Measurements from ENCODE around the gene RNF123. TPM values are rescaled to one million over a fixed set of nuclear protein-coding genes. Genes with fewer than 3 reads are reported as not detected.
"Not testable (repeated sequence)": the region's sequence is repeated elsewhere in the genome, so short reads cannot be mapped to it uniquely, and the experiment has no call there.

RNF123 gene
- total RNA-seq, 1 experiment from 2014 or later = 71.9 TPM

GRCh38 chr3:49695350-49696015 lies 6.1 kb downstream of the RNF123 start:
- CTCF ChIA-PET; H3K36me3 ChIP-seq (ENCODE audit: control insufficient read depth in 1 of 2, insufficient read depth in 2 of 2, low read length in 2 of 2); H3K9me2 ChIP-seq (ENCODE audit: insufficient read depth); H3K4me3 ChIP-seq (replicated peaks in 1 of 2; ENCODE audit: low read depth in 1 of 2, low read length in 2 of 2); H3K4me1 ChIP-seq (ENCODE audit: control insufficient read depth in 1 of 2, insufficient read depth in 2 of 2, low read length in 2 of 2); H3K79me2 ChIP-seq (ENCODE audit: insufficient read depth, low read length); BruUV-seq (replicated peaks); H2AFZ ChIP-seq (ENCODE audit: low read depth, low read length, poor library complexity, severe bottlenecking); POLR2A ChIA-PET; ATAC-seq; H3K9me3 ChIP-seq (ENCODE audit: control insufficient read depth in 1 of 2, insufficient read depth in 1 of 2, low read depth in 1 of 2, low read length in 2 of 2); H3K4me2 ChIP-seq (ENCODE audit: low read length); DNase-seq (ENCODE audit: low read depth, low spot score); H3K27me3 ChIP-seq (ENCODE audit: insufficient read depth, low read length); H3K27ac ChIP-seq (ENCODE audit: low read depth, low read length); intact Hi-C loops (cut with micrococcal nuclease); RAD21 ChIA-PET (ENCODE audit: low non-redundant PET in 1 of 2, low total read pairs in 2 of 2, uncharacterized antibody in 2 of 2, unreplicated experiment in 2 of 2); H4K20me1 ChIP-seq (ENCODE audit: insufficient read depth); H3K9ac ChIP-seq (ENCODE audit: low read length): not testable (repeated sequence)

- Histone ChIP-seq H3K9me2 (ENCODE audit: insufficient read depth) (no peaks in the 10 kb centered on the region), H3K9me3 (ENCODE audit: control insufficient read depth in 1 of 2, insufficient read depth in 1 of 2, low read depth in 1 of 2, low read length in 2 of 2) (no peaks in the 10 kb centered on the region), H3K36me3 (ENCODE audit: control insufficient read depth in 1 of 2, insufficient read depth in 2 of 2, low read length in 2 of 2) (peaks cover 0 to 7% of the 10 kb centered on the region in 2 experiments; a peak in 1 of 4 replicates), H3K9ac (ENCODE audit: low read length) (no peak overlapping the region), H4K20me1 (ENCODE audit: insufficient read depth) (no peaks in the 10 kb centered on the region), H3K4me3 (replicated peaks in 1 of 2; ENCODE audit: low read depth in 1 of 2, low read length in 2 of 2) (no peak overlapping the region), H3K27ac (ENCODE audit: low read depth, low read length) (no peak overlapping the region), H3K4me2 (ENCODE audit: low read length) (no peak overlapping the region), H2AFZ (ENCODE audit: low read depth, low read length, poor library complexity, severe bottlenecking) (no peak overlapping the region), H3K27me3 (ENCODE audit: insufficient read depth, low read length) (no peaks in the 10 kb centered on the region), H3K4me1 (ENCODE audit: control insufficient read depth in 1 of 2, insufficient read depth in 2 of 2, low read length in 2 of 2) (no peaks in the 10 kb centered on the region), H3K79me2 (ENCODE audit: insufficient read depth, low read length) (peaks cover 2% of the 10 kb centered on the region; the same call in 1 of the 2 replicates)
- DNase-seq (ENCODE audit: low read depth, low spot score) (no peak), ATAC-seq (no peak)
- no TSS peak for BruUV-seq (replicated peaks)
- intact Hi-C loops (cut with micrococcal nuclease) = no loop called here
- RAD21 ChIA-PET (ENCODE audit: low non-redundant PET in 1 of 2, low total read pairs in 2 of 2, uncharacterized antibody in 2 of 2, unreplicated experiment in 2 of 2) = no interaction called here
- CTCF ChIA-PET = interaction anchor here (2.8 kb wide), 1 partner anchor 160 kb away, joined by 25 read pairs; no protein-coding TSS in a partner anchor
- POLR2A ChIA-PET = no interaction called here
- TF ChIP-seq YY1 (IDR thresholded peaks at IDR 0.05; ENCODE audit: extremely low read depth, insufficient replicate concordance, low read depth, low read length) (no peak), ZBTB33 (IDR thresholded peaks at IDR 0.05; ENCODE audit: extremely low read depth, insufficient replicate concordance, low read length) (no peak), EZH2phosphoT487 (IDR thresholded peaks at IDR 0.05; ENCODE audit: borderline replicate concordance) (no peak), ZNF274 (IDR thresholded peaks at IDR 0.05; ENCODE audit: low read depth, low read length) (no peak), CEBPB (IDR thresholded peaks at IDR 0.05; ENCODE audit: low read depth) (no peak), JUND (IDR thresholded peaks at IDR 0.05) (no peak), MAX (IDR thresholded peaks at IDR 0.05) (no peak), TCF7L2 (IDR thresholded peaks at IDR 0.05; ENCODE audit: borderline replicate concordance, extremely low read depth, insufficient read depth, insufficient read length) (no peak), REST (IDR thresholded peaks at IDR 0.05; ENCODE audit: low read depth) (no peak), EZH2 (IDR thresholded peaks at IDR 0.05) (no peak), POLR2A (IDR thresholded peaks at IDR 0.05; ENCODE audit: borderline replicate concordance, extremely low read depth, insufficient read depth, insufficient read length) (no peak), SRF (IDR thresholded peaks at IDR 0.05; ENCODE audit: low read depth) (no peak), FOSL1 (IDR thresholded peaks at IDR 0.05; ENCODE audit: low read depth) (no peak), EGR1 (IDR thresholded peaks at IDR 0.05; ENCODE audit: low read depth) (no peak)
These were observed 10.1 kb downstream of the RNF123 start for GRCh38 chr3:49699281-49699979.

All from HCT116 (cell line).